ENCODE data around the gene RPUSD1.
"Not testable (repeated sequence)": the region's sequence is repeated elsewhere in the genome, so short reads cannot be mapped to it uniquely, and the experiment has no call there.

Gene RPUSD1

GRCh38 chr16:762595-763268 is 25.4 kb downstream of the RPUSD1 start:
- H3K36me3 Mint-ChIP-seq (ENCODE audit: low read depth), result no peaks in the 10 kb centered on the region
- H3K9me3 Mint-ChIP-seq, result no peaks in the 10 kb centered on the region
- no peaks in the 10 kb centered on the region for H3K4me1 Mint-ChIP-seq (ENCODE audit: low read depth)
- no peak overlapping the region for H3K4me3 Mint-ChIP-seq
- H3K27ac Mint-ChIP-seq, result no peak overlapping the region
- H3K27me3 Mint-ChIP-seq (ENCODE audit: low read depth), result peaks cover 3% of the 10 kb centered on the region

- Mint-ChIP-seq H3K27me3 (ENCODE audit: low read depth) (peaks cover 6% of the 10 kb centered on the region), H3K9me3 (no peaks in the 10 kb centered on the region), H3K27ac (no peak overlapping the region), H3K36me3 (ENCODE audit: low read depth) (no peaks in the 10 kb centered on the region), H3K4me3 (no peak overlapping the region), H3K4me1 (ENCODE audit: low read depth) (no peaks in the 10 kb centered on the region)
Measured at GRCh38 chr16:761625-762513, 26.3 kb downstream of the RPUSD1 start.

- Mint-ChIP-seq H3K27ac (no peak within 1 kb of the TSS), H3K4me1 (ENCODE audit: low read depth) (no peaks in the 10 kb centered on the region), H3K4me3 (no peak within 1 kb of the TSS), H3K9me3 (no peaks in the 10 kb centered on the region), H3K36me3 (ENCODE audit: low read depth) (no peaks in the 10 kb centered on the region), H3K27me3 (ENCODE audit: low read depth) (peaks cover 10% of the 10 kb centered on the region)
Measured at GRCh38 chr16:760545-761343, 27.4 kb downstream of the RPUSD1 start, which contains the start of gene MSLN. MSLN (plus strand) TSS chr16:760734; CDS start chr16:762681, 1,947 bp downstream.

GRCh38 chr16:760065-760464 is 28.1 kb downstream of the RPUSD1 start:
- Mint-ChIP-seq H3K4me3 (no peak overlapping the region), H3K27me3 (ENCODE audit: low read depth) (peaks cover 10% of the 10 kb centered on the region), H3K4me1 (ENCODE audit: low read depth) (no peaks in the 10 kb centered on the region), H3K27ac (no peak overlapping the region), H3K36me3 (ENCODE audit: low read depth) (no peaks in the 10 kb centered on the region), H3K9me3 (no peaks in the 10 kb centered on the region)

GRCh38 chr16:759110-759910 is 28.9 kb downstream of the RPUSD1 start:
- no peak overlapping the region for H3K4me3 Mint-ChIP-seq
- no peaks in the 10 kb centered on the region for H3K36me3 Mint-ChIP-seq (ENCODE audit: low read depth)
- H3K27ac Mint-ChIP-seq, result no peak overlapping the region
- H3K27me3 Mint-ChIP-seq (ENCODE audit: low read depth), result peaks cover 10% of the 10 kb centered on the region
- no peaks in the 10 kb centered on the region for H3K9me3 Mint-ChIP-seq
- no peaks in the 10 kb centered on the region for H3K4me1 Mint-ChIP-seq (ENCODE audit: low read depth)

- H3K36me3 Mint-ChIP-seq (ENCODE audit: low read depth), result no peaks in the 10 kb centered on the region
- no peak overlapping the region for H3K4me3 Mint-ChIP-seq
- H3K9me3 Mint-ChIP-seq, result no peaks in the 10 kb centered on the region
- no peaks in the 10 kb centered on the region for H3K4me1 Mint-ChIP-seq (ENCODE audit: low read depth)
- no peak overlapping the region for H3K27ac Mint-ChIP-seq
- H3K27me3 Mint-ChIP-seq (ENCODE audit: low read depth), result peaks cover 10% of the 10 kb centered on the region
Measured at GRCh38 chr16:756428-756827, 31.8 kb downstream of the RPUSD1 start.

- Mint-ChIP-seq H3K27me3 (ENCODE audit: low read depth) (peaks cover 10% of the 10 kb centered on the region), H3K4me3 (no peak overlapping the region), H3K9me3 (no peaks in the 10 kb centered on the region), H3K4me1 (ENCODE audit: low read depth) (no peaks in the 10 kb centered on the region), H3K36me3 (ENCODE audit: low read depth) (no peaks in the 10 kb centered on the region), H3K27ac (no peak overlapping the region)
Measured at GRCh38 chr16:754656-755055, 33.5 kb downstream of the RPUSD1 start.

- not testable (repeated sequence) for H3K27ac Mint-ChIP-seq; H3K4me3 Mint-ChIP-seq; H3K4me1 Mint-ChIP-seq (ENCODE audit: low read depth); H3K36me3 Mint-ChIP-seq (ENCODE audit: low read depth); H3K9me3 Mint-ChIP-seq
- H3K27me3 Mint-ChIP-seq (ENCODE audit: low read depth), result peaks cover 10% of the 10 kb centered on the region
Measured at GRCh38 chr16:754121-754607, 34.0 kb downstream of the RPUSD1 start.

GRCh38 chr16:752007-752312 is 36.2 kb downstream of the RPUSD1 start:
- no peaks in the 10 kb centered on the region for H3K9me3 Mint-ChIP-seq
- no peak overlapping the region for H3K4me3 Mint-ChIP-seq
- H3K27me3 Mint-ChIP-seq (ENCODE audit: low read depth), result peaks cover 4% of the 10 kb centered on the region
- H3K4me1 Mint-ChIP-seq (ENCODE audit: low read depth), result no peaks in the 10 kb centered on the region
- no peak overlapping the region for H3K27ac Mint-ChIP-seq
- no peaks in the 10 kb centered on the region for H3K36me3 Mint-ChIP-seq (ENCODE audit: low read depth)

GRCh38 chr16:751152-752006 is 36.8 kb downstream of the RPUSD1 start:
- Mint-ChIP-seq H3K4me1 (ENCODE audit: low read depth) (no peaks in the 10 kb centered on the region), H3K9me3 (no peaks in the 10 kb centered on the region), H3K27me3 (ENCODE audit: low read depth) (peaks cover 1% of the 10 kb centered on the region), H3K36me3 (ENCODE audit: low read depth) (no peaks in the 10 kb centered on the region), H3K27ac (no peak overlapping the region), H3K4me3 (no peak overlapping the region)

- Mint-ChIP-seq H3K27me3 (ENCODE audit: low read depth) (no peaks in the 10 kb centered on the region), H3K36me3 (ENCODE audit: low read depth) (no peaks in the 10 kb centered on the region), H3K4me1 (ENCODE audit: low read depth) (no peaks in the 10 kb centered on the region)
Measured at GRCh38 chr16:750485-750884, 37.7 kb downstream of the RPUSD1 start.

GRCh38 chr16:749010-749409 is 39.2 kb downstream of the RPUSD1 start:
- Mint-ChIP-seq H3K4me3 (no peak overlapping the region), H3K36me3 (ENCODE audit: low read depth) (no peaks in the 10 kb centered on the region), H3K27ac (no peak overlapping the region), H3K27me3 (ENCODE audit: low read depth) (no peaks in the 10 kb centered on the region), H3K9me3 (no peaks in the 10 kb centered on the region), H3K4me1 (ENCODE audit: low read depth) (no peaks in the 10 kb centered on the region)

More at GRCh38 chr16:750485-750884, 37.7 kb downstream of the RPUSD1 start:
- H3K4me3 Mint-ChIP-seq, result no peak overlapping the region
- H3K9me3 Mint-ChIP-seq, result no peaks in the 10 kb centered on the region
- no peak overlapping the region for H3K27ac Mint-ChIP-seq

GRCh38 chr16:747978-748746 is 40.0 kb downstream of the RPUSD1 start:
- Mint-ChIP-seq H3K9me3 (no peaks in the 10 kb centered on the region), H3K4me3 (no peak overlapping the region), H3K27me3 (ENCODE audit: low read depth) (no peaks in the 10 kb centered on the region), H3K4me1 (ENCODE audit: low read depth) (no peaks in the 10 kb centered on the region), H3K27ac (no peak overlapping the region), H3K36me3 (ENCODE audit: low read depth) (no peaks in the 10 kb centered on the region)
